PC-3 (cell line): Measurements from ENCODE around the gene ZNF789. TPM values are rescaled to one million over a fixed set of nuclear protein-coding genes. Genes with fewer than 3 reads are reported as not detected.

Experiments used
- ATAC-seq: fragments of 200-7000 bp; cut with Tn5 transposase; 2 replicates; pipeline ENCODE4 v1.9.1; 2020; ENCODE audit warnings: mild to moderate bottlenecking, moderate library complexity
- BruUV-seq: library from RNA; stranded (reverse); fragments of 400-500 nt; replicated peaks from 2 replicates; lab custom pipeline; 2021; lab: Mats Ljungman, UMichigan
- CTCF ChIA-PET: fragments of 300-600 bp; sonication (Branson Sonifier 250); formaldehyde crosslinking; loops from one replicate; lab custom pipeline; 2022; ENCODE audit warnings: antibody characterized with exemption; lab: Charles Lee
- POLR2A ChIA-PET: fragments of 300-600 bp; sonication (Branson Sonifier 250); formaldehyde crosslinking; loops from one replicate; lab custom pipeline; 2022; ENCODE audit warnings: antibody characterized with exemption; ENCODE audit not compliant: unreplicated experiment; lab: Charles Lee
- DNase-seq: peaks from one replicate; pipeline ENCODE4 v3.0.0-alpha.2; 2015
- H2AFZ ChIP-seq: fragments of 300-600 bp; sonication (generic); 2 replicates; pipeline ENCODE4 v1.6.0; 2016; ENCODE audit warnings: antibody characterized with exemption, low read length
- H3F3A ChIP-seq: fragments of 300-600 bp; sonication (generic); one replicate; pipeline ENCODE4 v1.6.0; 2017; ENCODE audit warnings: antibody characterized with exemption, low read length, control low read depth, mild to moderate bottlenecking; ENCODE audit not compliant: unreplicated experiment
- H3K27ac ChIP-seq: fragments of 300-600 bp; sonication (generic); 2 replicates; pipeline ENCODE4 v1.5.1; 2016; ENCODE audit warnings: mild to moderate bottlenecking, low read length
- H3K27me3 ChIP-seq: fragments of 300-600 bp; sonication (generic); 2 replicates; pipeline ENCODE4 v1.6.1; 2016; ENCODE audit warnings: low read length, mixed read lengths
- H3K36me3 ChIP-seq: fragments of 300-600 bp; sonication (generic); 2 replicates; pipeline ENCODE4 v1.6.1; 2016; ENCODE audit warnings: low read depth, mixed run types, low read length, mixed read lengths
- H3K4me1 ChIP-seq: fragments of 300-600 bp; sonication (generic); 2 replicates; pipeline ENCODE4 v1.5.1; 2016; ENCODE audit warnings: low read length; ENCODE audit not compliant: insufficient read depth
- H3K4me2 ChIP-seq: fragments of 300-600 bp; sonication (generic); 2 replicates; pipeline ENCODE4 v1.6.0; 2016; ENCODE audit warnings: low read length
- H3K4me3 ChIP-seq: fragments of 300-600 bp; sonication (generic); 2 replicates; pipeline ENCODE4 v1.5.1; 2016; ENCODE audit warnings: mild to moderate bottlenecking, low read length, mixed read lengths
- H3K79me2 ChIP-seq: fragments of 300-600 bp; sonication (generic); 2 replicates; pipeline ENCODE4 v1.6.1; 2017; ENCODE audit warnings: low read length, mixed read lengths
- H3K9ac ChIP-seq: fragments of 300-600 bp; sonication (generic); 2 replicates; pipeline ENCODE4 v1.6.0; 2016; ENCODE audit warnings: mild to moderate bottlenecking, low read length
- H3K9me2 ChIP-seq: fragments of 300-600 bp; sonication (generic); replicated peaks from 2 replicates; pipeline ENCODE4 v1.6.1; 2016; ENCODE audit warnings: mixed run types, low read length, mixed read lengths
- H3K9me3 ChIP-seq: fragments of 300-600 bp; sonication (generic); 2 replicates; pipeline ENCODE4 v1.6.1; 2016; ENCODE audit warnings: low read length, mixed read lengths
- H4K20me1 ChIP-seq: fragments of 300-600 bp; sonication (generic); 2 replicates; pipeline ENCODE4 v1.6.1; 2016; ENCODE audit warnings: low read length, mixed read lengths
- EZH2 ChIP-seq: fragments of 300-600 bp; sonication (generic); IDR thresholded peaks from one replicate; pipeline ENCODE4 v1.6.1; 2017; ENCODE audit warnings: antibody characterized with exemption, mild to moderate bottlenecking, low read length; ENCODE audit not compliant: unreplicated experiment
- EZH2phosphoT487 ChIP-seq: fragments of 300-600 bp; sonication (generic); IDR thresholded peaks from 2 replicates; pipeline ENCODE4 v1.6.1; 2018; ENCODE audit warnings: mild to moderate bottlenecking, antibody characterized with exemption, low read length, borderline replicate concordance
- intact Hi-C: fragments of 100-400 bp; cut with micrococcal nuclease; formaldehyde crosslinking; loops from 2 replicates; pipeline ENCODE4 v1.9.0; 2023
- total RNA-seq: library from RNA; depleted of rRNA; stranded (reverse); fragments of >200 nt; gene quantifications from 2 replicates; pipeline ENCODE4 v1.2.3, GENCODE V29; 2014
- TF ChIP-seq, protein P1 (sequence below): fragments of 300-600 bp; sonication (generic); conservative IDR thresholded peaks from 2 replicates; pipeline ENCODE4 v1.5.1; 2017; ENCODE audit warnings: antibody characterized with exemption, low read depth, mild to moderate bottlenecking, low read length

The ZNF789 gene
- total RNA-seq, 1 experiment from 2014 or later, result 8.3 TPM

- H4K20me1 ChIP-seq, result no peaks in the 10 kb centered on the region
- CTCF ChIA-PET, result interaction anchor here (0.6 kb wide), 1 partner anchor 58 kb away, joined by 3 read pairs; the partner anchor contains the start of gene ZKSCAN5
- no peak overlapping the region for H3K4me2 ChIP-seq
- no peak overlapping the region for H3K27ac ChIP-seq
- H3K4me1 ChIP-seq, result no peaks in the 10 kb centered on the region
- POLR2A ChIA-PET, result interaction anchor here (0.6 kb wide), 1 partner anchor 1083 kb away, joined by 14 read pairs; no protein-coding TSS in a partner anchor
- peaks cover 9% of the 10 kb centered on the region for H3K79me2 ChIP-seq
- no peaks in the 10 kb centered on the region for H3K9me2 ChIP-seq
- BruUV-seq, result no TSS peak
- H3K4me3 ChIP-seq, result no peak overlapping the region
- no peaks in the 10 kb centered on the region for H3K27me3 ChIP-seq
- H3K9ac ChIP-seq, result no peak overlapping the region
- no peak overlapping the region for H2AFZ ChIP-seq
- intact Hi-C loops, result no loop called here
- peaks cover 21% of the 10 kb centered on the region; the same call in 1 of the 2 replicates for H3K36me3 ChIP-seq
- ATAC-seq, result no peak
- no peaks in the 10 kb centered on the region for H3F3A ChIP-seq
- DNase-seq, result no peak
- no peaks in the 10 kb centered on the region for H3K9me3 ChIP-seq
- TF ChIP-seq, protein P1, sequence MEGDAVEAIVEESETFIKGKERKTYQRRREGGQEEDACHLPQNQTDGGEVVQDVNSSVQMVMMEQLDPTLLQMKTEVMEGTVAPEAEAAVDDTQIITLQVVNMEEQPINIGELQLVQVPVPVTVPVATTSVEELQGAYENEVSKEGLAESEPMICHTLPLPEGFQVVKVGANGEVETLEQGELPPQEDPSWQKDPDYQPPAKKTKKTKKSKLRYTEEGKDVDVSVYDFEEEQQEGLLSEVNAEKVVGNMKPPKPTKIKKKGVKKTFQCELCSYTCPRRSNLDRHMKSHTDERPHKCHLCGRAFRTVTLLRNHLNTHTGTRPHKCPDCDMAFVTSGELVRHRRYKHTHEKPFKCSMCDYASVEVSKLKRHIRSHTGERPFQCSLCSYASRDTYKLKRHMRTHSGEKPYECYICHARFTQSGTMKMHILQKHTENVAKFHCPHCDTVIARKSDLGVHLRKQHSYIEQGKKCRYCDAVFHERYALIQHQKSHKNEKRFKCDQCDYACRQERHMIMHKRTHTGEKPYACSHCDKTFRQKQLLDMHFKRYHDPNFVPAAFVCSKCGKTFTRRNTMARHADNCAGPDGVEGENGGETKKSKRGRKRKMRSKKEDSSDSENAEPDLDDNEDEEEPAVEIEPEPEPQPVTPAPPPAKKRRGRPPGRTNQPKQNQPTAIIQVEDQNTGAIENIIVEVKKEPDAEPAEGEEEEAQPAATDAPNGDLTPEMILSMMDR, result no peak
- TF ChIP-seq EZH2phosphoT487 (no peak), EZH2 (no peak)
Measured at GRCh38 chr7:99446096-99446495, 26.6 kb upstream of the ZNF789 start.

GRCh38 chr7:99447943-99448342 is 24.7 kb upstream of the ZNF789 start:
- Histone ChIP-seq H3K9me2 (no peaks in the 10 kb centered on the region), H3K4me1 (no peaks in the 10 kb centered on the region), H3K9ac (no peak overlapping the region), H3K36me3 (peaks cover 26% of the 10 kb centered on the region; the same call in 1 of the 2 replicates), H3K27me3 (no peaks in the 10 kb centered on the region), H4K20me1 (no peaks in the 10 kb centered on the region), H3K4me3 (no peak overlapping the region), H3K79me2 (no peaks in the 10 kb centered on the region), H3F3A (no peaks in the 10 kb centered on the region), H3K4me2 (no peak overlapping the region), H3K27ac (no peak overlapping the region), H3K9me3 (no peaks in the 10 kb centered on the region), H2AFZ (no peak overlapping the region)
- no TSS peak for BruUV-seq
- ChIA-PET POLR2A (no interaction called here), CTCF (interaction anchor here (0.5 kb wide), 1 partner anchor 9 kb away, joined by 5 read pairs; the partner anchor contains the start of genes CPSF4 and PTCD1)
- peak; percentile 55; the same call in 1 of the 2 replicates for ATAC-seq
- no peak for TF ChIP-seq EZH2
- no peak for TF ChIP-seq EZH2phosphoT487
- TF ChIP-seq, protein P1, result peak; percentile 41
- intact Hi-C loops, result no loop called here
- peak; percentile 19 for DNase-seq

GRCh38 chr7:99448855-99449254 is 23.8 kb upstream of the ZNF789 start:
- no peak overlapping the region for H3K4me2 ChIP-seq
- intact Hi-C loops, result no loop called here
- ChIA-PET POLR2A (no interaction called here), CTCF (no interaction called here)
- H3K36me3 ChIP-seq, result peaks cover 28% of the 10 kb centered on the region
- no peak for TF ChIP-seq EZH2
- TF ChIP-seq, protein P1, result no peak
- no peak for TF ChIP-seq EZH2phosphoT487
- no TSS peak for BruUV-seq
- no peak overlapping the region for H3K9ac ChIP-seq
- H2AFZ ChIP-seq, result no peak overlapping the region
- H3K9me2 ChIP-seq, result no peaks in the 10 kb centered on the region
- no peak for DNase-seq
- no peaks in the 10 kb centered on the region for H3K4me1 ChIP-seq
- no peaks in the 10 kb centered on the region for H3F3A ChIP-seq
- H3K27me3 ChIP-seq, result no peaks in the 10 kb centered on the region
- no peaks in the 10 kb centered on the region for H3K9me3 ChIP-seq
- no peak for ATAC-seq
- no peak overlapping the region for H3K27ac ChIP-seq
- H4K20me1 ChIP-seq, result no peaks in the 10 kb centered on the region
- no peak overlapping the region for H3K4me3 ChIP-seq
- H3K79me2 ChIP-seq, result no peaks in the 10 kb centered on the region
